MCF 10A (cell line): ENCODE measurements around the gene PRLR. TPM values are rescaled to one million over a fixed set of nuclear protein-coding genes. Genes with fewer than 3 reads are reported as not detected.

ENCODE experiments used
- total RNA-seq: library from RNA; stranded (reverse); gene quantifications from 2 replicates; pipeline ENCODE4 v1.2.3, GENCODE V29; 2022

Gene PRLR
- total RNA-seq, 1 experiment from 2014 or later, result 0.16 TPM

Other genes starting within 250 kb of the PRLR start
- gene AGXT2, start 182.5 kb downstream of the PRLR start, total RNA-seq, result not detected in 2 replicates